ENCODE measurements around the gene PPP1R13L.

GRCh38 chr19:45448425-45448756 is 43.5 kb upstream of the PPP1R13L start:
- TF ChIP-seq EZH2 (IDR thresholded peaks at IDR 0.05; ENCODE audit: borderline replicate concordance, insufficient read depth, low read length, poor library complexity, severe bottlenecking) (no peak), CTCF (IDR thresholded peaks at IDR 0.05; ENCODE audit: poor library complexity, severe bottlenecking) (no peak), EP300 (conservative IDR thresholded peaks at IDR 0.05; ENCODE audit: poor library complexity, severe bottlenecking) (no peak), POLR2AphosphoS5 (IDR thresholded peaks at IDR 0.05) (no peak), SMC3 (conservative IDR thresholded peaks at IDR 0.05; ENCODE audit: poor library complexity) (no peak), REST (IDR thresholded peaks at IDR 0.05; ENCODE audit: borderline replicate concordance) (no peak), RAD21 (conservative IDR thresholded peaks at IDR 0.05) (no peak), TAF1 (IDR thresholded peaks at IDR 0.05; ENCODE audit: low read depth) (no peak)
